Effector CD4-positive, alpha-beta T cell (primary cell): ENCODE data around the gene RGS9.

ENCODE experiments used
- DNase-seq: peaks from one replicate; pipeline ENCODE4 v3.0.0-alpha.2; 2020

Gene RGS9

DNA sequence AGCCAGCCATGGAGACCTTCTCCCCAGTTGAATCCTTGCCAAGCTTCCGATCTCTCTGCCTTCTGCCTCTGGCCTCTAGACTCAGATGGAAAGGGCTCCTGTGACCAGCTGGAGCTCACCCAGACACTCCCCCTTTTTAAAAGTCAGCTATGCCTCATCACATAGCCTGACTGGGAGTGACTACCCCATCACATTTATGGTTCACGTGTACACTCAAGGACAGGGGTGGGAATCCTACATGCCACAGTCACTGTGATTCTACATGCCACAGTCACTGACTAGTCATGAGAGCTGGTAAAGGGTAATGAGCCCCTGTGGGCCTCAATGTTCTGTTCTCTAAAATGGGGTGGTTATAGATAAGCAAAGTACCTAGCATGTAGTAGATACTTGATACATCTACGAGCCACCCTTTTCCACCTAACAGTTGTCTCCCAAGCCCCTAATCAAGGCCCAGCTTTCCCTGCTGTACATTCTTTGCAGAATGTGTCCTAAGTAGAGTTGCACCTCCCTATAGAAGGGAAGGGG, 85.1 kb downstream of the RGS9 start:
- DNase-seq: no peak

DNA sequence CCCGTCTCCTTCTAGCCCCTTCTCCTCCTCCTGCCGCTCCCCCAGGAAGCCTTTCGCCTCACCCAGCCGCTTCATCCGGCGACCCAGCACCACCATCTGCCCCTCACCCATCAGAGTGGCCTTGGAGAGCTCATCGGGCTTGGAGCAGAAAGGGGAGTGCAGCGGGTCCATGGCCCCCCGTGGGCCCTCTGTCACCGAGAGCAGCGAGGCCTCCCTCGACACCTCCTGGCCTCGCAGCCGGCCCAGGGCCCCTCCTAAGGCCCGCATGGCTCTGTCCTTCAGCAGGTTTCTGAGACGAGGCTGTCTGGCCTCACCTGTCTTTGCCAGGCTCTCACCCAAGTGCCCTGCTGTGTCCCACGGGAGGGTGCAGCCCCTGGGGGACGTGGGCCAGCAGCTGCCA, 87.9 kb downstream of the RGS9 start:
- no peak for DNase-seq

DNA sequence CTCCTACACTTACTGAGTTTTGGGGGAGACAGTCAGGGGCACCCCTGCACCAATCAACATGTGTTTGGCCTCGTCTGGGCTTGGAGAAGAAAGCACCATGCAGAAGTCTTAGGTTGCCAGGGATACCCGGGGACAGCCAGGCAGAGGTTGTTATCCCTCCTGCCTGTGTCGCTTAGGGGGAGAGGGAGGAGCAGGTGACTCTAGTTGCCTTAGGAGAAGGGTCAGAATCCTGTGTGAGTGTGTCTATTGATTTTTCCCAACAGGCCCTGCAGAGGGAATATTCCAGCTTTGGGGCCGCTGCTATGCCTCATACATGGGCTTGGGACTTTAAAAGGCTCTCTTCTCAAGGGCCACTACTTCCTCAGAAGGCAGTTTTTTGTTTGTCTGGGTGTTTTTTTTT, 89.1 kb downstream of the RGS9 start:
- no peak for DNase-seq

DNA sequence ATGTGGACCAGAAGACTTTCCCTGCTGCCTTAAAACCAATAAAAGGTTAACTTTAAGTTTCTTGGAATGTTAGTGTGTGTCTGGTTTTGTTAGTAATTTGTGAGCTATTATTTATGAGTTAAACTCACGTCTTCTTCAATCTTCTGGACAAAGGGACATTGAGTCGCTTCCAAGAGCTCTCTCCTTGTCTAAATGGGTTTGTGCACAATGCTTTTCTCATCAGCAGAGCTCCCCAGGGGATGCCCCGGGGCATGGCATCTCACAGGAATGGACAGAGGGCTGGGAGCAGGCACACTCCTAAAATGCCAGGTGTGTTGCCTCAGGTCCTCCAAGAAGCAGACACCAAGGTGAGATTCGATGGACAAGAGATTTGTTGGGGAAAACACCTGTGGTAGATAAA, 90.5 kb downstream of the RGS9 start:
- no peak for DNase-seq

DNA sequence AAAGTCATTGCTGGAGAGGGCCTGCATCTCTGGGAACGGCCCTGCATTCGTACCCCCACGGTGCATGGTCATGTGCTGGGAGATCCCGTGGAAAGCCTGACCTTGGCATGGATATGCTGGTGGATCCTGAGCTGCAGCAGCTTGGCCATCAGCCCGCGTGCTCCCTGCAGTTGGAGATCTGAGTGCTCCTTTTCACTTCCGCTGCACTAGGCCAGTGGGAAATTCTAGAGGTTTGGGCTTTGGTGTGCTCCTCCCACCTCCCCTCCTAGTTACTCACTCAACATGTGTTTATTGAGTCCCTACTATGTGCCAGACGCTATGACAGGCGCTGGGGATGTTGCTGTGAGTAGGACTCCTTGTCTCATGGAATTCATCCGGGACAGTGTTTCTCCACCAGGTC, 91.1 kb downstream of the RGS9 start:
- no peak for DNase-seq

DNA sequence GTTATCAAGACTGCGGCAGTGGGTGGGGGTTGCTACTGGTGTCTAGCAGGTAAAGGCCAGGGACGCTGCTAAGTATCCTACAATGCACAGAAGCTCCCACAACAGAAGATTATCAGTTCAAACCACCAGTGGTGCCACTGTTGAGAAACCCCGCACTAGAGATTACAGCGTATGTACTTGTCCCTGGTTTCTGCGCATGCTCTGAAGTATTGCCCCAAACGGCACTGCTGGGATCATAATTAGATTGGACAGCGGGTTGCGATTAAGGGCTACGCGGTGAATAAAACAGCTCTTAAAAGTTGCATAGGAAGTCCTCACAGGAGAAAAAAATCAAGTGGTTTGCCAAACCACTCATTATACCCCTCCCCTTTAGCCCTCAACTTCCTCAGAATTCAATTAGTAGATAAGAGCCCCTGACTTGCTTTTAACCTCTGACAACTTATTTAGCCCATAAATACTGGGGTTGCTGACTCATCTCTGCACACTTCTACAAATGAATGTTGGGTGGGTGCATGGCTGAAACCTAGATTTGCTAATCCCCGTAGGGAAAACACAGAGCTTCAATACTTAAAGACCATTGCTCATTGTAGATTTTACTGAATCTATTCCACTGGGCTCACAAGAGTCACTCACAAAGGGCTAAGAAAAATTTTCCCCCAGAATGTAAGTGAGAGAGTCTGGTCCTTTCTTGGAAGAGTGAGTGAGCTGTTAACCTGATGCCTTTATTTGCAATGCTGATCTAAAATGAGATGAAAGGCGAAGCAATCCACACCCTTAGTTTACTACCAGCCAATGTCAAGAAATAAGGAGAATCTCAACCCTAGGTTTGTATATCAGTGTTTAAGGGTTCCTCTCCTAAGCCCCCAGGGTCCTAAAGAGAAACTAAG, 91.8 kb downstream of the RGS9 start:
- DNase-seq: no peak

DNA sequence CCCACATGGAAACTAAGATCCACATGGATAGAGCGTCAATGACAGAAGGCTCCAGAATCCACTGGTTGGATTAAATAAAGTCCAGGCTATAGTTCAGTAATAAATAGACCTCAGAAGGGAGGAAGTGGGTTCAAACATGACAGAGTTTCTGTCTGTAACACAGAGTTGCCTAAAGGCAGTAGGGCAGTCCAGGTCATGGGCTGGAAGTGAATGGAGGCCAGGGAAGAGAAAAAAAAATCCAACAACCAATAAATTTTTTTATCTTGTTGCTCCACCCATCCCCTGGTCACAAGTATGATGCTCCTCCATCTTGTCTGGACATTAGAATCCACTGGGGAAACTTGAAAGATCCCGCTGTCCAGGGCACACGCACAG, 92.4 kb downstream of the RGS9 start:
- no peak for DNase-seq

DNA sequence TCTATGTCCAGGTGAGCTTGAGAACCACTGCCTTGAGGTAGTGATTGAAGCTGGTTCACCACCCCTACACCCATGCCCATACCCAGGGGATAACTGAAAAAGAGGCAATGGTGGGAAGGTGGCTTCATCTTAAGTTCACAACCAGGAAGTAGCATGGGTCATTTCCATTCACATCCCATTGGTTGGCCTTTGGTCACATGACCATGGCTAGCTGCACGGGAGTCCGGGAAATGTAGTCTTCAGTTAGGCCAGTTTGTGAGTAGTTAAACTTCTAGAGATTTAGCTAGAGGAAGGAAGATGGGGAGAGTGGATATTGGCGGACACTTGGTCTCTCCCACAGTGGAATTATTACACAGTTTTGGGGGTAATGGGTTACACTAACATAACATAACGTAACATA, 92.9 kb downstream of the RGS9 start:
- no peak for DNase-seq

DNA sequence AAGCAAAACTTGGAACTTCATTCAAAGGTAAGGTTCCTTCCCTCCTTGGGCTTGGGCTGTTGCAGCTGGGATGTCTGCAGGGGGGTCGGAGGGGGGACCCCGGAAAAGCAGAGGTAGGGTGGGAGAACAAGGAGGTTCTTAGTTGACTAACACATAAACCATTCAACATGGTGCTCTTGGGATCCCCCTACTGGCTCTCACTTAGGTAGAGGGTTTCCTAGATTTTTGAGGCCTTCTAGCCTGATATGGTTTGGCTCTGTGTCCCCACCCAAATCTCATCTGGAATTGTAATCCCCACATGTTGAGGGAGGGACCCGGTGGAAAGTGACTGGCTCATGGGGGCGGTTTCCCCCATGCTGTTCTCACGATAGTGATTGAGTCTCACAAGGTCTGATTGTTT, 93.9 kb downstream of the RGS9 start:
- no peak for DNase-seq

DNA sequence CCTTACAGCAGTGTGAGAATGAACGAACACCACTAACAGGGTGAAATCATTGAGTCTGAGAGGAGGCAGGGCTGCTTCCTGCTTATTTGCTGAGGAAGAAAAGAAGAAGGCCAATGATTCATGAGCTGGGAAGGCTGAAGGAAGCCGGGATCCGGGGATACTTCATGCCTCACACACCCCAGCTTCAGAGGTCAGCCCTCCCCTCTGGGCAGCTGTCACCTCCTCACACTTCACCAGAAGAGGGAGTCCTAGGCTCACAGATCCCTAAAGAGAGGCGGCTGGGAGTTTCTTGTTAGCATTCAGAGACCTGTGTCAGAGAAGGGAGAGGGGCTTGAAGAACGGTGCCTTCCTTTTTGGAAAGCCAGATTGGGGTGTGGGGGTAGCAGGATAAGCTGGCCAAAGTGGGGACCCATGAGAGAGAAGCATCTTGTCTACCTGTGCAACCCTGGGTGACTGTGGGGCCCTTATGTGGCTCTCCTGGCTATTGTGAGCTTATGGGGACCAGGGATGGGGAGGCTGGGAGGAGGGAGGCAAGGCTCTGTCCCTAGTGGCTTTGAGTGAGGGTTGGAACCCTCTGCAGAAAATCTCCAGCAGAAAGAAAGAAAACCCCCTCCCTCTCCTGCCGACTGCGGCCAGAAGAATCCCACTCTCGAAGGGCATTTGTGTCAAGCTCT, 94.6 kb downstream of the RGS9 start:
- no peak for DNase-seq

DNA sequence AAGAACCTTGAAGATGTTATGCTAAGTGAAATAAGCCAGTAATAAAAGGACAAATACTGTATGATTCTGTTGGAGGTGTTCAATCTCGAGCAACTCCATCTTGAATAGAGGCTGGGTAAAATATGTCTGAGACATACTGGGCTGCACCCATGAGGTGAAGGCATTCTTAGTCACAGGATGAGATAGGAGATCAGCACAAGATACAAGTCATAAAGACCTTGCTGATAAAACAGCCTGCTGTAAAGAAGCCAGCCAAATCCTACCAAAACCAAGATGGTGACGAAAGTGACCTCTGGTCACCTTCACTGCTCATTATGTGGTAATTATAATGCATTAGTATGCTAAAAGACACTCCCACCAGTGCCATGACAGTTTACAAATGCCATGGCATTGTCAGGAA, 98.1 kb downstream of the RGS9 start:
- DNase-seq: no peak

- DNase-seq: no peak
Observed at GRCh38 chr17:65236321-65236720, 99.2 kb downstream of the RGS9 start.

DNA sequence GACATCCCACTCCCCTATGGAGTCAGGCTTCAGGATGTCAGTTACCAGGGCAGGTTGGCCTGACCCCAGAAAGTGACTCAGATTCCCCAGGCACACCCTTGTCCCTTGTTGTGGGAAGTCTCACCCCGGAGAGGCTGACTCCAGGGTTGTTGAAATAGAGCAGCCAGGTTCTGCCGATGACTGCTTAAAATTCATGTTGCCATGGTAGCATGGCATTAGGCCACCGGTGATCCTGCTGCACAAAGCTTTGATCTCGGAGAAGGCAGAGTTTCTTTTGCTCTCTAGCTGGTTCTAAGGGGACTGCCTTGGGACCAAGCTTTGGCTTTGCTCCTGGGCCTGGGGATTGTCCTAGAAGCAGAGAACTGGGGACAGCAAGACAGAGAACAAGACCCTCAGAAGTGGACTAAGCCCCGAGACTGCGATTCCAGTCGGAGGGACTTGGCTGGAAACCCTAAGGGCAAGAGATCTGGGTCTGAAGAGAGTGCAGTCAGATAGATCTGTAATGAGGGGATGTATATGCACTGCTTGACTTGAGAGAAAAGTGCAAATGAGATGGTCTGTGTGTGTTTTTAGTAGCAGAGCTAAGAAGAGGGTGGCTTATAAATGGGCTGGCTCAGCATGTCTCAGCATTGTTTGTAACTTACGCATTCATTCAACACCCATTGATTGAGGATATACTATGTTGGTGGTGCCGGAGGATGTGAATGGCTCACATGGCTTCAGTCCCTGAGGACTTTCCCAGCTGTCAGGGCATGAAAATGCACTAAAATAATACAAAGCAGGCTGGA, 106.9 kb downstream of the RGS9 start:
- no peak for DNase-seq

DNA sequence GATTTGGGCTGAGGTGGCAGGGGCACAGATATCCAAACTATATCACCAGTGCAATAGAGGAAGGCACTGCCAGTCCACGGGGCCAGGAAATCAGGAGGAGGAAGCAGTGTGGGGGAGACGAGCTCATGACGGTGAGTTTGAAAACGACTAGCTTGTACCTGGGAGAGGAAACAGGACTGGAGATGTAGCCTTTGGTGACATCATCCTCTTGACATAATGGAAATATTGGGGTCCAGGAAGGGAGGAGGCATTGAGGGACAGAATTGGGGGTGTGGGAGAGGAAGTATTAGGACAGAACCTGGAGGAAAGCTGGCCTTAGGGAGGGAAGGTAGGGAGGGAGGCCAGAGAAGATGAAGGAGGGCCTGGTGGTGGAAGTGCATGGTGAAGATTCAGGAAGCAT, 109.1 kb downstream of the RGS9 start:
- DNase-seq: no peak

DNA sequence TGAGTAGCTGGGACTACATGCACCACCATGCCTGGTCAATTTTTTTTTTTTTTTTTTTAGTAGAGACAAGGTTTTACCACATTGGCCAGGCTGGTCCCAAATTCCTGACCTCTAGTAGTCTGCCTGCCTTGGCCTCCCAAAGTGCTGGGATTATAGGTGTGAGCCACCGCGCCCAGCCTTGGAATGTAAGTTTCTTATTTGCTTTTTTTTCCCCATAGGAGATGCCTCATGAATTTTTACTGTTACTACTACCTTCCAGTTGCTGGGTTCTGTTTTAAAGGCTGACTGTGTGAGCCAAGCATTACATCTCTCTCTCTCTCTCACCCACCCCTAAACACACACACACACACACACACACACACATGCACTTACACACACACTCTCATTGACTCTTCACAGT, 112.6 kb downstream of the RGS9 start:
- DNase-seq: no peak

GRCh38 chr17:65254166-65254565, 117.0 kb downstream of the RGS9 start:
- DNase-seq: no peak

DNA sequence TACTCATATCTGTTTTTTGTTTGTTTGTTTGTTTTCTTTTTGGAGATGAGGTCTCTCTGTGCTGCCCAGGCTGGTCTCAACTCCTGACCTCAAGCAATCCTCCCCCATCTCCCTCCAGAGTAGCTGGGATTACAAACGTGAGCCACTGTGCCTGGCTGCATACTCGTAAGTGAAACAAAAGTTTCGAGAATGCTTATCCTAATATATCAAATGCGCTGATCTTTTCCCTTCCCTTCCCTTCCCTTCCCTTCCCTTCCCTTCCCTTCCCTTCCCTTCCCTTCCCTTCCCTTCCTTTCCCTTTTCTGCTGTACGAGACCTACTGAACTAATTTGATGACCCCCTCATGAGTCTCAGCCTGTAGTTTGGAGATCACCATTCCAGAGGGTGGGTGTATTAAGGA, 122.1 kb downstream of the RGS9 start:
- no peak for DNase-seq

GRCh38 chr17:65259696-65260485, 122.7 kb downstream of the RGS9 start:
- DNase-seq: no peak

DNA sequence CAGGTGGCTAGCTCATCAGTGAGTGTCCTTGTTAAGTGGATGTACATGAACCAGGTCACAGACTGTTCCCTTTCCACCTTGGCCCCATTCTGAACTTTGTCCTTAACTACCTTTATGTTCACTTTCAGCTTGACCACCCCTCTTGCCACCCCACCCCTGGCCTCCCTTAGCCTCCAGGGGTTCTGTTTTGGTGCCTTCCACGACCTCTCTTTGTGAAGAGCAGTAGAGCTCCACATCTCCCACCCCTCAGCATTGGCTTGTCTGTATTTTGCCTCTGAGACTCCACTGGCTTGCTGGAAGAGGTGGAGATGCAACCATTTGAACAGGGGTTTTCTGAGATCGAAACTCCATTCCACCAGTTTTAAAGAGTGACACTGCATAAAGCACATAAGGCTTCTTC, 123.5 kb downstream of the RGS9 start:
- no peak for DNase-seq

DNA sequence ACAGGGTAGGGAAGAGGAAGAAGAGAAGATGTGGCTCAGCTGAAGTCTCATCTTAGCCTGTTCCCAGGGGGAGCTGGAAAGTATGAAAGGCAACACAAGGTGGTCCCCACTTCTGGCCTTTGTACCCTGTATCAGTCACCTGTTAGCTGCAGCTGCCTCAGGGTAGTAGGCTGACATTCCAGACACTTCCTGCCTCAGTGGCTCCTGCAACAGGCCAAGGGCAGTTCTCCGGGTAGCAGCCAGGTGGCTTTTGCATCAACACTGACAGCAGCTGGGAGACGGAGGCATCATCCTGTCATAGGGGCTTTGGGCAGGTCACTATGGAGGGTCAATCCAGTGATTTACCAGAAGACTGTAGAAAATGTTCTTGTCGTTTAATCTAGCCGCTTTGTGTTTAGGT, 124.0 kb downstream of the RGS9 start:
- DNase-seq: no peak

DNA sequence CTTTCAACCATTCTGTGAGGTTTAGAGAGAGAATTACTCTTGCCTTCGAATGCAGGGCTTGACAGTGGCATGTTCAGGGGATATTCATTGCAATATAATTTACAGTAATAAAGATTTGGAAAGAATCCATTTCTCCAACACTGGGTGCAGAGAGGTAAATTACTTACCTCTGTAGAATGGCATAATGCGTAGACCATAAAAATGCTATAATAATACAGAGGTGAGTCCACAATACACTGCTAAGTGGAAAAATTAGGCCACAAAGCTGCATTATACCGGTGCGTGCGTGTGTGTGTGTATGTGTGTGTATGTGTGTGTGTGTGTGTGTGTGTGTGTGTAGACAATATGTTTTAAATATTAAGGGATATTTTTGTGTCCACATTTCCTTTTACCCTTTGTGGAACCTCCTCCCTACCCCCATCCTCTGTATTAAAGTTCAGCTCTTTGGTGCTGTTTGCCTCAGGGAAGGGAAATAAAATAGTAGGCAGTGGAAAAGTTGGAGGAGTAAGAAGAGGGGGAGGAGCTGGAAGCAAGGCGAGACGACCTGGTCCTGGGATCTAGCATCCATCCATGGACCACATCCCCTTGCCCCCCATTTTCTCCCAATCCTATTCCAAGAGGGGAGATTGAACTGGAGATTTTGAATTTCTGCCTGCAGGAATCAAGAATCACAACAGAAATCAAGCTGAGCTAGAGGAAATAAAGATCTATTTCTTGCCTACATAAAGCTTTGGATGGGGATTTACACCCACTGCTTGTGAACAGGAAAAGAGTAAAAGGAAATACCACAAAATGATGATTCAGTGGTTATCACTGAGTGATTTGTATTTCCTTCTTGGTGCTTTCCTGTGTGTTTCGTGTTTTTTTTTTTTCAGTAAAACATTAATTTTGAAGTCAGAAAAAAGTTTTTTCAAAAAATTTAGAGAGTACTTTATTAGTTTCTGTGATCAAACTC, 124.8 kb downstream of the RGS9 start:
- no peak for DNase-seq
